Memory B cell (primary cell): ENCODE data around the gene MAPKAP1.

ENCODE experiments used
- ATAC-seq: fragments of 150-1000 bp; cut with Tn5 transposase; 2 replicates; pipeline ENCODE4 v1.10.0; 2021; ENCODE audit warnings: low read depth, mild to moderate bottlenecking, moderate library complexity
- DNase-seq, 2 donors: peaks; one replicate each; pipeline ENCODE4 v3.0.0; 2022; ENCODE audit warnings: low spot score in 2 of 2
- H3K27ac Mint-ChIP-seq: one replicate; pipeline ENCODE4 v1.8.0; 2022; ENCODE audit warnings: mild to moderate bottlenecking, moderate library complexity, mixed read lengths
- H3K27me3 Mint-ChIP-seq: one replicate; pipeline ENCODE4 v1.8.0; 2022; ENCODE audit warnings: mixed read lengths
- H3K36me3 Mint-ChIP-seq: one replicate; pipeline ENCODE4 v1.8.0; 2022; ENCODE audit warnings: mild to moderate bottlenecking, mixed read lengths
- H3K4me1 Mint-ChIP-seq: one replicate; pipeline ENCODE4 v1.8.0; 2022; ENCODE audit warnings: mixed read lengths
- H3K4me3 Mint-ChIP-seq: one replicate; pipeline ENCODE4 v1.8.0; 2022; ENCODE audit warnings: mild to moderate bottlenecking, moderate library complexity, mixed read lengths
- H3K9me3 Mint-ChIP-seq: one replicate; pipeline ENCODE4 v1.8.0; 2022; ENCODE audit warnings: mixed read lengths

MAPKAP1 gene

DNA sequence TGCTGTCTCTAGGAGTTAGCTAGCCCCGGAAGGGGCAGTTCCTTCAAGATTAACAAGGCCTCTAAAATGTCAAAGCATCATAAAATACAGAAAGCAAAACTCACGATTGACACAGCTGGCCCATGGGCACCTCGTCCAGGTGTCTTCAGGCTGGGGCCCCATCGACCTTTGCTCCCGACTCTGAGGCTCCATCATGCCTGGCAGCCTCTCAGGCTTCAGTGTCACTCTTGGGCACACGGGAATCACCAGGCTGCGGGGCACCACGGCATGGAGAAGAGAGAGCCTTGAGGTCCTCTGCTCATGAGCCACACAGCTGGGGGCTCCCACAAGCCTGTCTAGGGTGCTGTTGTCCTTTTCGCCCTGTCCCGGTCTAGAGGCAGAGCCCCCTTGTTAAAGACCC lies 284.2 kb downstream of the MAPKAP1 start:
- no peak for ATAC-seq
- Mint-ChIP-seq H3K4me3 (no peak overlapping the region), H3K36me3 (no peaks in the 10 kb centered on the region), H3K9me3 (no peaks in the 10 kb centered on the region), H3K4me1 (peaks cover 2% of the 10 kb centered on the region), H3K27ac (no peak overlapping the region), H3K27me3 (peaks cover 3% of the 10 kb centered on the region)
- no peak for DNase-seq

DNA sequence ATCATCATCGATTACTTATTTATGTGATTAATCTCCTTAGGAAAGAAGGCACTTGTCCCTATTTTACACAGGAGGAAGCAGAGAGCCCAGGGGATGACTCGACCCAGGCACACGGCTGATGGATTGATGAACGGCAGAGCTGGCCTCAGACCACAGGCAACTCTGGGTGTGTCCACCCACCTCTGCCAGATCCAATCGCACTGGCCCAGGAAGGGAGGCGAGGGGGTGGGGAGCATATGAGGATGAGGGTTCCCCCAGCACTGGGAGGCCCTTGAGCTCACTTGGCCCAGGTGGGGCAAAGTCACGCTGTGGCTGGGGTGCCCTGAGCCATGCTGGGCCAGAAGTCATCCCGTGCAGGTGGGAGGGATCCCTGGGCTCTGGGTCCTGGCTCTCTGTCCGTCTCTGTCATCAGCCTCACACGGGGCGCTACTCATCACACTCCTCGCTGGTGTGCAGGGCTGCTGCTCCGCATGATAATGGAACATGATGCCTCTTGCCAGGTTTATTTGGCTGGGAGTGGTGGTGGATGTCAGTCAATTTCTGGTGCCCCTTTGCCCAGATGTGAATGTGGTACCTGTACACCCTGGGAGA lies 285.3 kb downstream of the MAPKAP1 start:
- peaks cover 5% of the 10 kb centered on the region for H3K27me3 Mint-ChIP-seq
- H3K4me3 Mint-ChIP-seq: no peak overlapping the region
- H3K27ac Mint-ChIP-seq: no peak overlapping the region
- no peaks in the 10 kb centered on the region for H3K9me3 Mint-ChIP-seq
- DNase-seq (no peak), ATAC-seq (no peak)
- H3K4me1 Mint-ChIP-seq: peaks cover 2% of the 10 kb centered on the region
- no peaks in the 10 kb centered on the region for H3K36me3 Mint-ChIP-seq

GRCh38 chr9:125421166-125421565 lies 285.8 kb downstream of the MAPKAP1 start:
- DNase-seq (no peak), ATAC-seq (no peak)
- Mint-ChIP-seq H3K9me3 (no peaks in the 10 kb centered on the region), H3K4me1 (peaks cover 2% of the 10 kb centered on the region), H3K36me3 (no peaks in the 10 kb centered on the region), H3K27ac (no peak overlapping the region), H3K27me3 (peaks cover 7% of the 10 kb centered on the region), H3K4me3 (no peak overlapping the region)

GRCh38 chr9:125418404-125418803 lies 288.6 kb downstream of the MAPKAP1 start:
- no peaks in the 10 kb centered on the region for H3K9me3 Mint-ChIP-seq

GRCh38 chr9:125416517-125416916 lies 290.5 kb downstream of the MAPKAP1 start:
- ATAC-seq (no peak), DNase-seq (no peak)
- Mint-ChIP-seq H3K36me3 (no peaks in the 10 kb centered on the region), H3K9me3 (no peaks in the 10 kb centered on the region), H3K27me3 (peaks cover 7% of the 10 kb centered on the region), H3K4me1 (peaks cover 2% of the 10 kb centered on the region), H3K4me3 (no peak overlapping the region), H3K27ac (no peak overlapping the region)

More at GRCh38 chr9:125418404-125418803, 288.6 kb downstream of the MAPKAP1 start:
- ATAC-seq (no peak), DNase-seq (no peak)
- Mint-ChIP-seq H3K36me3 (no peaks in the 10 kb centered on the region), H3K4me3 (no peak overlapping the region), H3K27me3 (peaks cover 7% of the 10 kb centered on the region), H3K4me1 (peaks cover 2% of the 10 kb centered on the region), H3K27ac (no peak overlapping the region)

DNA sequence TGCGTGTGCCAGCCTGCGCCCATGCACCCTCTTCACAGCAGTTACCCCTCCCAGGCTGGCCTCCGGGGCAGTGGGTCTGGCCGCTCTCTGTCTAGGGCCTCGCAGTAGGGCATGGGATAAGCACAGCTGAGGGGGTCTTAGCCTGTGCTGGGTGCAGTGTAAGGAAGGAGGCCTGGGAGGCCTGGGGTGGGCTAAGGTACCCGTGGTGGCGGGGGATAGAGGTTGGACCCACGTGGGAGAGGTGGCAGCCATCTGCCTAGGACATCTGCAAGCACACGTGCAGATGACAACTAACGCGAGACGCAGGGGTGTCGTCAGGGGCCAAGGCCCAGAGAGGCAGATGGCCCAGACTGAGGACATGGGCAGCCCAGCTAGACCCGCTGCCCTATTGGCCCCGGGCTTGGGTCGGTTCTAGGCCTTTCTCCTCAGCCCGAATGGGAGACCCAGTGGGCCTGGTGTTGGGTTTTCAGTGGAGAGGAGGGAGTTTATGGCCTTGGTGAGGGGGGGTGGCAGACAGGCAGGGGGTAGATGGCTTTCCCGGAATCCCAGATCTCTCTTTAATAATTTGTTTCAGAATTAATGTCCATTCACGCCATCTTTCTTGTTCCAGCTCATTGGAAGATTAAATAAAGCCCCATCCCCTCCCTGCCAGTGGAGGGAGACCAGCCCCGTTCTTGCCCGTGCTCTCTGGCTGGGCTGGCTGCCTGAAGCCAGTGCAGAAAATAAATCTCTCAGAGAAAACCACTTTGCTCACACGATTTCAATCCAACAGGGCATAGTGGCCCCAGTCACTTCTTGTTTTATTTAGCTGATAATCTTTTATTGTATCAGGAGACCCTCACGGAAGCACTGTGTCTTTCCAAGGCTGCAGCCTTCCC lies 291.2 kb downstream of the MAPKAP1 start:
- no peak overlapping the region for H3K27ac Mint-ChIP-seq
- ATAC-seq: no peak

DNA sequence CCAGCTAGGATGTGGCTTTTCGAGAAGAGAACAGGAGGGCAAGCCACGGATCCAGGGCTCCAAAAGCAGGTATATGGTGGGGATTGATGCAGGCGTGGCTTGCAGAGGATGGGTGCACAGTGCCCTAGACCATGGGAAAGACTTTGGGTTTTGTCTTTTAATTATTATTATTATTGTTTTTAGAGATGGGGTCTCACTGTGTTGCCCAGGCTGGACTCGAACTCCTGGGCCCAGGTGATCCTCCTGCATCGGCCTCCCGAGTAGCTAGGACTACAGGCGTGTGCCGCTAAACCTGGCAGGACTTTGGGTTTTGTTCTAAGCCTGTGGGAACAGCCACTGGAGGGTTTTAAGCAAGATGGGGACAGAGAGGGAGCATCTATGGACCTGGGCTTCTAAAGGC lies 293.4 kb downstream of the MAPKAP1 start:
- no peak for DNase-seq
- no peak overlapping the region for H3K27ac Mint-ChIP-seq
- peaks cover 7% of the 10 kb centered on the region for H3K4me1 Mint-ChIP-seq
- H3K9me3 Mint-ChIP-seq: no peaks in the 10 kb centered on the region
- no peak for ATAC-seq
- peaks cover 4% of the 10 kb centered on the region for H3K36me3 Mint-ChIP-seq
- H3K27me3 Mint-ChIP-seq: peaks cover 15% of the 10 kb centered on the region
- H3K4me3 Mint-ChIP-seq: no peak overlapping the region

More for the DNA sequence above, 291.2 kb downstream of the MAPKAP1 start:
- no peak for DNase-seq
- Mint-ChIP-seq H3K36me3 (no peaks in the 10 kb centered on the region), H3K4me3 (no peak overlapping the region), H3K27me3 (peaks cover 7% of the 10 kb centered on the region), H3K4me1 (peaks cover 2% of the 10 kb centered on the region), H3K9me3 (no peaks in the 10 kb centered on the region)

DNA sequence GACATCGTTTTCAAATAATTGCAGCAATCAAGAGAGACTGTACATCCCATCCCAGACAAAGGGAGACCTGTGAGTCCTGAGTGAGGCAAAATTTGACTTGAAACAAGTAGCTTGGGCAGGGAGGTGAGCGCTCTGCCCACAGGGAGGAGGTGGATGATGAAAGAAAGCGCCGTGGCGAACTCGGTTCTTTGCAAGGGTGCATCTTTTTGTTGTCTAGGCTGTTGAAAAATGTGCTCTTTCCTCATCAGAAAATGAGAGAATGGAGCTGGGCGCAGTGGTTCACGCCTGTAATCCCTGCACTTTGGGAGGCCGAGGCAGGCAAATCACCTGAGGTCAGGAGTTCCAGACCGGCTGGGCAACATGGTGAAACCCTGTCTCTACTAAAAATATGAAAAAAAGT lies 294.8 kb downstream of the MAPKAP1 start:
- ATAC-seq: no peak
- H3K4me1 Mint-ChIP-seq: peaks cover 11% of the 10 kb centered on the region
- no peak overlapping the region for H3K4me3 Mint-ChIP-seq

DNA sequence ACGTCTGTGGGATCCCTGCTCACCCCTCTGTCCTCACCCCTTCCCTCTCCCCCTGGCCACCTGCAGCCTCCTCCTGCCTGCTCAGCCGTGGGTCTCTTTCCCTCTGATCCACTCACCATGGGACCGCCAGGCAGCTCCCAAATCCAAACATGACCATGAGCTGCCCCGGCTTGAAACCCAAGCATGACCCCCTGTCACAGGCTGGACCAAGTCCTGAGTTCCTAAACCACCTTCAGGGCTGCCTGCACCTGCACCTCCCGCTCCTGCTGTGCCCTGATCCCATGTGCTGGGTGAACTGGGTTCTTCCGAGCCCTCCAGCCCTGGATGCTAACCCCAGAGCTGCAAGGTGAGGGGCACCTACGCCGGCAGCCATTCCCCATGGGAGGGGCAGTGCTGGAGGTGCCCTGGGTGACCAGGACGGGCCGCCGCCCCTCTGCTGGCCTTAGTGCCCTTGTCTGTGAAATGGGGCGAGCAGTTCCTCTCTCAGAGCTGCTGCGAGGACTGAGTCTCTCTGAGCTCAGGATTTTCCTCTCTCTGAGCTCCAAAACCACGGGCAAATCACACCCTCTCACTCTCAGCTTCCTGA lies 295.7 kb downstream of the MAPKAP1 start:
- Mint-ChIP-seq H3K4me1 (peaks cover 12% of the 10 kb centered on the region), H3K27me3 (peaks cover 20% of the 10 kb centered on the region), H3K4me3 (no peak overlapping the region), H3K27ac (no peak overlapping the region), H3K9me3 (no peaks in the 10 kb centered on the region), H3K36me3 (peaks cover 4% of the 10 kb centered on the region)
- no peak for ATAC-seq
- no peak for DNase-seq

More for the DNA sequence above, 294.8 kb downstream of the MAPKAP1 start:
- peaks cover 18% of the 10 kb centered on the region for H3K27me3 Mint-ChIP-seq
- H3K36me3 Mint-ChIP-seq: peaks cover 4% of the 10 kb centered on the region
- H3K27ac Mint-ChIP-seq: no peak overlapping the region
- DNase-seq: no peak
- H3K9me3 Mint-ChIP-seq: no peaks in the 10 kb centered on the region

GRCh38 chr9:125410522-125410894 lies 296.5 kb downstream of the MAPKAP1 start:
- Mint-ChIP-seq H3K27ac (no peak overlapping the region), H3K4me1 (peaks cover 12% of the 10 kb centered on the region), H3K9me3 (no peaks in the 10 kb centered on the region), H3K4me3 (no peak overlapping the region), H3K27me3 (peaks cover 25% of the 10 kb centered on the region), H3K36me3 (peaks cover 4% of the 10 kb centered on the region)
- DNase-seq (no peak), ATAC-seq (no peak)

DNA sequence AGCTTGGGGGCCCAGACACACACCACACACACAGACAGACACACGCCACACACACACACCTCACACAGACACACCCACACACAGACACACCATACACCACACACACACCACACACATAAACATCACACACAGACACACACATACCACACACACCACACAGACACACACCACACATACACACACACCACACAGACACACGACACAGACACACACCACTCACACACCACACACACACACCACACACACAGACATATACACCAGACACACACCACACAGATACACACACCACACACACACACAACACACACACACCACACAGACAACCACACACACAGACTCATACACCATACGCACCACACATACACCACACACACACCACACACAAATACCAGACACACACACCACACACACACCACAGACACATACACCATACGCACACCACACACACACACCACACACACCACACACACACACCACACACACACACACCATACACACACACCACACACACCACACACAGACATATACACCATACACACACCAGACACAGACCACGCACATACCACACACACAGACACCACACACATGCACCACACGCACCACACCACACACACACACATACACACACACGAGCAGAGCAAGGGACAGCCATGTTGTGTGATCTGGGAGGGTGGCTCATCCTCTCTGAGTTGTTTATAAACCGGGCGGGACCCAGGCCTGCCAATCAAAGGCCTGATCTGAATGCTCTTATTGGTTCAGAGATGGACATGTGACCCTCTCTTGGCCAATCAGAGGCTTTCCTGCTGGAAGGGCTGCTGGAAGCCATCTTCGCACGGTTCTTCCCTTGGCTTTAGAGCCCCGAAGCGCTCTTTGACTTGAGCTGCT lies 297.1 kb downstream of the MAPKAP1 start:
- DNase-seq (no peak), ATAC-seq (peak; percentile 23)
- peaks cover 12% of the 10 kb centered on the region for H3K4me1 Mint-ChIP-seq
- H3K36me3 Mint-ChIP-seq: peaks cover 4% of the 10 kb centered on the region
- H3K9me3 Mint-ChIP-seq: no peaks in the 10 kb centered on the region
- H3K27me3 Mint-ChIP-seq: peaks cover 25% of the 10 kb centered on the region
- H3K27ac Mint-ChIP-seq: peak overlapping the region; percentile 42
- H3K4me3 Mint-ChIP-seq: peak overlapping the region; percentile 67

DNA sequence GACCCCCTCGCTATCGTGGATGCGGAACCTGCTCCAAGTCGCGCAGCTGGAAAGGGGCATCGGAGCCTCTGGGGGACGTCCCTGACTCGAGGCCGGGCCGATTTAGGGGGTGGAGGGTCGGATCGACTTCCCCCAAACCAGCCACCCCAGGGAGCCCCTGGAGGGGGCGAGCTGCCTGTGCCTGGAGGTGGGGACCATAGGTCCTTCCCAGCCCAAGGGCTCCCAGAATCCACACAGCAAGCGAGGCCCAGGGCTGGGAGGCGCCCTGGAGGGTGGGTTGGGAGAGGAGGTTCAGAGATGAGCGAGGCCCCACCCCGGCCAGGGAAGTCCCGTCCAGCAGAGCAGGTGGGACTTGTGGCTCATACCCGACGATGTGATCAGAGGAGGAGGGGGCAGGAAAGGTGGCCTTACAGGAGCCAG lies 297.8 kb downstream of the MAPKAP1 start:
- H3K4me3 Mint-ChIP-seq: peak overlapping the region; percentile 88
- no peak for DNase-seq
- peaks cover 4% of the 10 kb centered on the region for H3K36me3 Mint-ChIP-seq
- ATAC-seq: peak; percentile 26
- H3K4me1 Mint-ChIP-seq: peaks cover 12% of the 10 kb centered on the region
- peak overlapping the region; percentile 42 for H3K27ac Mint-ChIP-seq
- peaks cover 25% of the 10 kb centered on the region for H3K27me3 Mint-ChIP-seq
- H3K9me3 Mint-ChIP-seq: no peaks in the 10 kb centered on the region

DNA sequence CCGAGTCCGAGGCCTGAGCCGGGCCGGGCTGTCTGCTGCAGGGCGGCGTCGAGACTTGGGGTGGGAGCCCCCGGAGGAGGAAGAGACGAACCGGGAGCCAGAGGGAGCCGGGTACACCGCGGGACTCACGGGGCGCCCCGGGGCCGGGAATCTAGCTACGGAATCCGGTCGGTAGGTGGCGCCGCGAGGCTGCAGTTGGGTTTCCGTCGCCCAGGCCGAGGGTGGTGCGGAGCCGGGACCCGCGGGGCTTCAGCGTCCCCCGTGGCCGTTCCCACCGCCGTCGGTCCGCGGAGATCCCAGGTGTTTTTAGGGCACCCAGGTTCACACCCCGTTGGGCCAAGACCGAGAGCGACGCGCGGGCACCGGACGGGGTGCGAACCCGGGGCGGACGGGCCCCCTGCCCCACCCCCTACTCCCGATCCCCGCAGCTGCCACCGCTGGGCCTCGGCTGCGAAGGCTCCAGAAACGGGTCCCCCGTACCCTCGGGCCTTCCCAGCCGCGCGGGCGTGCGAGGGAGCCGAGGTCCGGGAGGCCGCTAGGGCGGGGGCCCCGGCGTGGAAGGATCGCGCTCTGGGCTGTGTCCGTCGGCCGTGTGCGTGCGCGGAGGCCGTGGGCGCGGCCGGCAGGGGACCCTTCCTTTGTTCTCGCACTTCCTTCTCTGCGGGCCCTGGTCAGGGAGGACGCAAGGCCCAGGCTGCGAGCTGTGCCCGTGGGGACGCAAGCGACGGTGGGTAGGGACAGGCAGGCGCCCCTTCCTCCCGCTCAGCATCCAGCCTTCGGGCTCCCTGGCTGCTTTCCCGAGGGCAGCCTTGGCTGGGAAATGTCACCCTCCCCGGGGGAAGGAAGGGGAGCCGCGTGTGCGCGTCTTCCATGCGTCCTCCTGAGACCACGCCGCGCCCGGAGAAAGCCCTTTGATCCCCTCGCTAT lies 298.8 kb downstream of the MAPKAP1 start:
- no peak overlapping the region for H3K27ac Mint-ChIP-seq
- DNase-seq (peak; percentile 70 to 91), ATAC-seq (peak; percentile 86)
- no peaks in the 10 kb centered on the region for H3K9me3 Mint-ChIP-seq
- H3K36me3 Mint-ChIP-seq: peaks cover 4% of the 10 kb centered on the region
- H3K4me3 Mint-ChIP-seq: peak overlapping the region; percentile 88
- peaks cover 25% of the 10 kb centered on the region for H3K27me3 Mint-ChIP-seq
- H3K4me1 Mint-ChIP-seq: peaks cover 12% of the 10 kb centered on the region
